Common myeloid progenitor, CD34-positive (primary cell): Measurements from ENCODE around the gene SLC15A1.

ENCODE experiments used
- CTCF ChIA-PET: fragments of 350-600 bp; sonication (Branson Sonifier 250); formaldehyde crosslinking; loops from one replicate; lab custom pipeline; 2021; ENCODE audit warnings: antibody characterized with exemption; lab: Charles Lee
- POLR2A ChIA-PET: fragments of 350-600 bp; sonication (Branson Sonifier 250); formaldehyde crosslinking; loops from one replicate; lab custom pipeline; 2021; ENCODE audit warnings: antibody characterized with exemption; lab: Charles Lee
- DNase-seq, 3 donors: peaks; one replicate each; pipeline versions ENCODE4 v3.0.0 to v3.0.0-alpha.2; 2013
- H3K27ac ChIP-seq, 2 experiments: 1 replicate in 1 of 2; 2 replicates in 1 of 2; pipeline ENCODE4 v1.7.0; 2013; ENCODE audit warnings: inconsistent platforms in 2 of 2, low read length in 2 of 2, mild to moderate bottlenecking in 2 of 2, low read depth in 1 of 2, moderate library complexity in 1 of 2; ENCODE audit not compliant: severe bottlenecking in 2 of 2, insufficient read depth in 1 of 2, poor library complexity in 1 of 2
- H3K27me3 ChIP-seq, 5 experiments: replicated peaks in 2 of 5; 1 replicate in 3 of 5; 2 replicates in 2 of 5; pipeline versions ENCODE4 v1.6.1 to v1.7.0; 2013; ENCODE audit warnings: low read length in 4 of 5, mild to moderate bottlenecking in 2 of 5, moderate library complexity in 2 of 5, inconsistent platforms in 1 of 5; ENCODE audit not compliant: insufficient read depth in 5 of 5, control insufficient read depth in 4 of 5
- H3K36me3 ChIP-seq, 4 experiments: 1 replicate in 2 of 4; 2 replicates in 2 of 4; pipeline versions ENCODE4 v1.6.1 to v1.7.0; 2013; ENCODE audit warnings: low read length in 3 of 4, control low read depth in 1 of 4, mild to moderate bottlenecking in 1 of 4; ENCODE audit not compliant: control insufficient read depth in 4 of 4, insufficient read depth in 4 of 4
- H3K4me1 ChIP-seq, 4 experiments: 1 replicate in 3 of 4; 2 replicates in 1 of 4; pipeline versions ENCODE4 v1.6.1 to v1.7.1; 2013; ENCODE audit warnings: low read length in 3 of 4, mild to moderate bottlenecking in 3 of 4, control low read depth in 1 of 4, inconsistent platforms in 1 of 4, moderate library complexity in 1 of 4; ENCODE audit not compliant: control insufficient read depth in 4 of 4, insufficient read depth in 4 of 4; ENCODE audit errors: control extremely low read depth in 1 of 4
- H3K4me3 ChIP-seq, 7 experiments: 1 replicate in 4 of 7; 2 replicates in 3 of 7; pipeline versions ENCODE4 v1.5.1 to v1.7.0; 2013; ENCODE audit warnings: mild to moderate bottlenecking in 7 of 7, low read length in 6 of 7, moderate library complexity in 6 of 7, inconsistent platforms in 2 of 7, low read depth in 2 of 7, control low read depth in 1 of 7; ENCODE audit not compliant: insufficient read depth in 4 of 7, control insufficient read depth in 1 of 7; ENCODE audit errors: extremely low read depth in 1 of 7
- H3K9me3 ChIP-seq, 5 experiments: 1 replicate in 4 of 5; 2 replicates in 1 of 5; pipeline versions ENCODE4 v1.6.1 to v1.7.1; 2013; ENCODE audit warnings: low read length in 4 of 5, mild to moderate bottlenecking in 2 of 5, inconsistent platforms in 1 of 5, low read depth in 1 of 5, moderate library complexity in 1 of 5; ENCODE audit not compliant: control insufficient read depth in 4 of 5, insufficient read depth in 2 of 5; ENCODE audit errors: control extremely low read depth in 1 of 5
- WGBS: methylation state at CpG from one replicate; pipeline ENCODE4 v1.1.5; 2013; ENCODE audit not compliant: insufficient coverage; 5-methylcytosine and 5-hydroxymethylcytosine counted together

SLC15A1 gene

DNA sequence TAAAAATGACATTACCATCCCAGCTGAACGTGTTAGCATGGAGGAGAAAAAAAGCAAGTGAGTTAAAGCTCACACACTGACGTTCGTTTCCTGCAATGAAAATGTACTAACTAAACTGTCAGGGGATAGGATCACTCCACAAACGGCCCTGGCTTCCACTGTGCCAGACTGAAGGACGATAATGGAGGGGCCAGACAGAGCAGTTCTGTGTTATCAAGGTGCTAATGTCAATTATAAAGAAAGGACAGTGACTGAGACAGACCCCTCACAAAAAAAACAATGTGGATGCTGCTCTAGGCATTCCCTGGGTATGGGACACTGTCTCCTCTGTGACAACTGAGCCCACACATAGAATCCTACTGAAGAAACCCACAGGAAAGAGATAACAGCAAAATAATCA lies 43.7 kb upstream of the SLC15A1 start:
- ChIA-PET POLR2A (no interaction called here), CTCF (interaction anchor here (1.6 kb wide), 1 partner anchor 44 kb away, joined by 5 read pairs; no protein-coding TSS in a partner anchor)
- peaks cover 0 to 6% (median 0%) of the 10 kb centered on the region in 5 experiments for H3K27me3 ChIP-seq
- H3K4me3 ChIP-seq = no peak overlapping the region
- no peaks in the 10 kb centered on the region for H3K4me1 ChIP-seq
- no peak for DNase-seq
- H3K27ac ChIP-seq = no peak overlapping the region
- no peaks in the 10 kb centered on the region for H3K9me3 ChIP-seq
- no peaks in the 10 kb centered on the region for H3K36me3 ChIP-seq
- 95% methylated on average over 4 of the region's 5 CpGs for WGBS

DNA sequence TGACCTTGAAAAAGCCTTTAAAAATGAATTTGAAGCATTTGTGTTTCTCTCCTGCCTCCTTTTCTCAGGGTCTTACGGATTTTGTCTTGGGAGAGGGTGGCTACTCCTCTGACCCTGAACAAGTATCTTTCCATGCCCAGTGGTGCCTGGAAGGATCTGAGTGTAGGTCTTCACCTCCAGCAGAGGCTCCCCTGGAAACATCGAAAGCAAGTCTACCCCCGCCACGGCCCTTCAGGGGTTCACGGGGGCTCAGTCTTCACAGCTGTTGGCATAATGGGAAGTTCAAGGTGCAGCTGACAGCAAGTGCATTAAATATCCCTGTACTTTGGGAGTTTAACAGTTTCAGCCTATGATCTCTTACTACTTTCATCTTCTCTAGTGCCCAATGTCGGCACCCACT lies 42.7 kb upstream of the SLC15A1 start:
- ChIA-PET POLR2A (no interaction called here), CTCF (interaction anchor here (1.4 kb wide), 1 partner anchor 241 kb away, joined by 4 read pairs; no protein-coding TSS in a partner anchor)
- Histone ChIP-seq H3K4me1 (no peaks in the 10 kb centered on the region), H3K9me3 (no peaks in the 10 kb centered on the region), H3K27me3 (peaks cover 0 to 6% (median 0%) of the 10 kb centered on the region in 5 experiments), H3K27ac (no peak overlapping the region), H3K36me3 (no peaks in the 10 kb centered on the region), H3K4me3 (no peak overlapping the region)
- 98% methylated on average over 6 of the region's 6 CpGs for WGBS
- DNase-seq = no peak

DNA sequence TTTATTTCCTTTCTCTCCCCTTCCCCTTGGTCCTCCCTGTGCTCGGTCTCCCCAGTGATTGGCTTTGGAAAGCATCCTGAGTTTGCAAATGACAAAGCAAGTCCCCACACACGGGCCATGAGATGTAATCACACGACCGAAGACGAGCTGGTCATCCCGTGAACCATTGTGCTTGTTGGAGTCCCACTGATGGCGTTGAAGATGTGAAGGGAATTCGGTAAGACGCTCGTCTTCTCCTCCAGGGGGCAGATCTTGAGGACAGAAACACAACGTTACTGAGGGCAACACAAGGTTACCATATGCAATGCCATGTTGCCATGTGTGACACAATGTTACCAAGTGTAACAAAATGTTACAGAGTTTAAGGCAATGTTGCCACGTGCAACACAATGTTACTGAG lies 42.0 kb upstream of the SLC15A1 start:
- Histone ChIP-seq H3K27me3 (peaks cover 0 to 10% (median 0%) of the 10 kb centered on the region in 5 experiments), H3K36me3 (no peaks in the 10 kb centered on the region), H3K4me1 (no peaks in the 10 kb centered on the region), H3K27ac (no peak overlapping the region), H3K9me3 (peaks cover 0 to 4% (median 0%) of the 10 kb centered on the region in 5 experiments), H3K4me3 (no peak overlapping the region)
- ChIA-PET POLR2A (no interaction called here), CTCF (interaction anchor here (1.3 to 1.4 kb wide), 2 partner anchors 10 to 241 kb away, joined by 3 to 4 read pairs; no protein-coding TSS in a partner anchor)
- no peak for DNase-seq
- 98% methylated on average over 12 of the region's 12 CpGs for WGBS

DNA sequence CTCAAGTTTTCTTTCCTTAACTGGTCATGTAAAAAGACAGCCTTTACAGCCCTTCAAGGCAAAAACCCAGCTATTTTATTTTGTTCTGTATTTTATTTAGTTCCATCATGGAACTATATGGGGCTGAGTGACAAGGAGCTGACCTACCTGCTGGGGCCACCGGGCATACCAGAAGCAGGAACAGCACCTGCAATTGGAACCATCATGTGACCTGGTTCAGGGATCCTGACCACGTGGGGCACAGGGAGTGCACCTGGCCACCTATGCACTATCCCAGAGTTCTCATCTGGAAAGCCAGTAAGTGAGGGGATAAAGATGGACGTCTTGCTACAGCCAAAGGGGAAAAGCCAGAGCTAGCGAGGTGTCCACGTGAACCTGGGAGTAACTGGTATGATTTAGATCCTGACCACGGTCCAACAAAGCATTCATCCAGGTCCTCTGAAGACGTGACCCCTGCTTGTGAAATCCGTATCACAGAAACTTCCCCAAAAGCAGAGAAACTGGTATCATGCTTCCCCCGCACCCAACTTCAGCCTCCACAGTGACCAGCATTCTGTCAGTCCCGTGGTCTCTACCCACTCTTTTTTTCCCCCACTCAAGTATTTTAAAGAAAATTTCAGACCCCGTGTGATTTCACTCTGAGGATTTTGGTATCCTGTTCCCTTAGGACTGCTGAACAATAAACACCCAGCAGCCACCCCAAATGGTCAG lies 40.5 kb upstream of the SLC15A1 start:
- Histone ChIP-seq H3K36me3 (no peaks in the 10 kb centered on the region), H3K9me3 (peaks cover 0 to 4% (median 0%) of the 10 kb centered on the region in 5 experiments), H3K4me3 (no peak overlapping the region), H3K27ac (no peak overlapping the region), H3K4me1 (no peaks in the 10 kb centered on the region), H3K27me3 (peaks cover 0 to 12% (median 0%) of the 10 kb centered on the region in 5 experiments)
- WGBS = 94% methylated on average over 9 of the region's 11 CpGs
- CTCF ChIA-PET = interaction anchor here (1.3 kb wide), 1 partner anchor 12 kb away, joined by 3 read pairs; no protein-coding TSS in a partner anchor
- POLR2A ChIA-PET = no interaction called here
- no peak for DNase-seq

DNA sequence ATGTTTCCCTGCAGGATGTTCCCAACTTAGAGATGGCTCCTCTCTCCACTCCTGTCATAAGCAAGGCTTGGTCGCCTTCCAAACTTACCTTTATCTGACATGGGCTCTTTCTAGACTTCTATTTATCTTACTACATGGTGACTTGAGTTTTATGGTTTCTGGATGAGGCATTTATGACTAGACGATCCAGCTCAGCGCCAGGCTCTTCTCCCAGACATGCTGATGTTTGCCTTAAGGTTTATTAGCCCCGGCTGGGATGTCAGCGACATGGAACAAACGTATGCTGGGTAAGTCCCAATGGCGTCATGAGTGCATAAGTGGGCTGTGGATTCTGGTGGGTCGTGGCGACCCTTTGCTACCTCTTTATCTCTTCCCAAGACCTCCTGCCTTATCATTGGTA lies 39.8 kb upstream of the SLC15A1 start:
- H3K27ac ChIP-seq = no peak overlapping the region
- CTCF ChIA-PET = no interaction called here

DNA sequence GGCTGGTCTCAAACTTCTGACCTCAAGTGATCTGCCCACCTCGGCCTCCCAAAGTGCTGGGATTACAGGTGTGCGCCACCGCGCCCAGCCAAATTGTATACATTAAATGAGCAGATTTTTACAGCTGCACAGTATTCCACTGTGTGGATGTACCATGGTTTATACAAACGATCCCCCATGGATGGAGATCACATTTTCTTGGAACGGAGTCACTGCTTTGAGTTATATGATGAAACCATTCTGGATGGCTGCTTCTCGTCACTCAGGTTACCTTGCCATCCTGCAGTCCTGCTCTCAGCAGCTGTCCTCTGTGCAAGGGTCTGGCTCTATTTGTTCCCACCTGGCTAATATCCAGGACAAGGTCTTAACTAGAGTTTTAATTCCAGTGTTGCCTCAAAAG lies 39.1 kb upstream of the SLC15A1 start:
- POLR2A ChIA-PET = no interaction called here
- Histone ChIP-seq H3K36me3 (no peaks in the 10 kb centered on the region), H3K4me3 (no peak overlapping the region), H3K27me3 (peaks cover 0 to 21% (median 2%) of the 10 kb centered on the region in 5 experiments), H3K4me1 (no peaks in the 10 kb centered on the region), H3K27ac (no peak overlapping the region), H3K9me3 (peaks cover 0 to 4% (median 0%) of the 10 kb centered on the region in 5 experiments)
- DNase-seq = no peak
- 100% methylated on average over 3 of the region's 7 CpGs for WGBS
- CTCF ChIA-PET = no interaction called here

More for the DNA sequence above, 39.8 kb upstream of the SLC15A1 start:
- Histone ChIP-seq H3K36me3 (no peaks in the 10 kb centered on the region), H3K4me3 (no peak overlapping the region), H3K9me3 (peaks cover 0 to 4% (median 0%) of the 10 kb centered on the region in 5 experiments), H3K27me3 (peaks cover 0 to 14% (median 0%) of the 10 kb centered on the region in 5 experiments), H3K4me1 (no peaks in the 10 kb centered on the region)
- POLR2A ChIA-PET = no interaction called here
- 94% methylated on average over 7 of the region's 9 CpGs for WGBS
- no peak for DNase-seq

DNA sequence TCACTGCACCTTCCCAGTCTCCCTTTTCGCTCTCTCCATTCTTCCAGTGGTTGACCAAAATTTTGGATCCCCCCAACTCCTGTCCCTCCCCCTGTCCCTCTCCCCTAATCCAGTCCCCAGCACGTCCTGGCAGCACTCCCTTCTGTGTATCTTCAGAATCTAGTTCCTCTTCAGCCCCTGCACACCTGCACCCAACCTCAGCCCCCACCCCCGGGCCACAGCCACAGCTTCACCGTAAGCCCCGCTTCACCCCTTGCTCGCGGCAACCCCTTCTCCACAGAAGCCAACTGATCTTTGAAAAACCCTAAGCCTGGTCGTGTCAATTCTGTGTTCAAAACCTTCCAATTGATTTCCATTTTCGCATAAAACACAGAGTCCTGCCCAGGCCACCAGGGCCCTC lies 35.5 kb upstream of the SLC15A1 start:
- peaks cover 0 to 36% (median 2%) of the 10 kb centered on the region in 5 experiments for H3K27me3 ChIP-seq
- H3K9me3 ChIP-seq = peaks cover 0 to 4% (median 0%) of the 10 kb centered on the region in 5 experiments
- H3K27ac ChIP-seq = no peak overlapping the region
- no peaks in the 10 kb centered on the region for H3K4me1 ChIP-seq
- WGBS = 86% methylated on average over 9 of the region's 9 CpGs
- ChIA-PET CTCF (no interaction called here), POLR2A (no interaction called here)
- H3K36me3 ChIP-seq = no peaks in the 10 kb centered on the region
- H3K4me3 ChIP-seq = no peak overlapping the region
- no peak for DNase-seq
